SU-DHL-6 (cell line): ENCODE measurements around the gene NME4.

Experiments
- H2AFZ ChIP-seq: fragments of 200-600 bp; sonication (generic); 2 replicates; pipeline ENCODE4 v1.6.1; 2014; ENCODE audit warnings: low read depth, mild to moderate bottlenecking, moderate library complexity, mixed read lengths, antibody characterized with exemption, low read length; ENCODE audit not compliant: severe bottlenecking
- H3F3A ChIP-seq: fragments of 200-600 bp; shearing (Covaris generic); 2 replicates; pipeline ENCODE4 v1.6.0; 2016; ENCODE audit warnings: antibody characterized with exemption, mild to moderate bottlenecking; ENCODE audit not compliant: insufficient read depth
- H3K27ac ChIP-seq: fragments of 200-600 bp; sonication (generic); 2 replicates; pipeline ENCODE4 v1.5.1; 2016; ENCODE audit warnings: low read depth, mild to moderate bottlenecking, low read length, moderate library complexity, mixed read lengths
- H3K27me3 ChIP-seq: fragments of 200-600 bp; sonication (generic), shearing (Covaris generic); 2 replicates; pipeline ENCODE4 v1.6.0; 2014; ENCODE audit warnings: mild to moderate bottlenecking, low read length
- H3K36me3 ChIP-seq: fragments of 200-600 bp; sonication (generic); 2 replicates; pipeline ENCODE4 v1.6.1; 2014; ENCODE audit warnings: mild to moderate bottlenecking, low read length, mixed read lengths
- H3K4me2 ChIP-seq: fragments of 300-600, 200-600 bp; shearing (Covaris generic), sonication (generic); 2 replicates; pipeline ENCODE4 v1.6.0; 2014; ENCODE audit warnings: low read length, low read depth, mild to moderate bottlenecking; ENCODE audit not compliant: poor library complexity, severe bottlenecking
- H3K4me3 ChIP-seq: fragments of 200-600 bp; sonication (generic); 2 replicates; pipeline ENCODE4 v1.5.1; 2014; ENCODE audit warnings: antibody characterized with exemption, low read length, mild to moderate bottlenecking, mixed read lengths; ENCODE audit not compliant: insufficient read depth, poor library complexity, severe bottlenecking
- H3K79me2 ChIP-seq: fragments of 200-600 bp; sonication (generic); 2 replicates; pipeline ENCODE4 v1.6.1; 2014; ENCODE audit warnings: mild to moderate bottlenecking, low read length, moderate library complexity; ENCODE audit not compliant: insufficient read depth
- H3K9ac ChIP-seq: fragments of 200-600 bp; sonication (generic); 2 replicates; pipeline ENCODE4 v1.7.0; 2014; ENCODE audit warnings: mild to moderate bottlenecking, low read length
- H3K9me2 ChIP-seq: fragments of 200-600 bp; sonication (generic); replicated peaks from 2 replicates; pipeline ENCODE4 v1.6.1; 2014; ENCODE audit warnings: low read length; ENCODE audit not compliant: insufficient read depth
- H3K9me3 ChIP-seq: fragments of 200-600 bp; sonication (generic); 2 replicates; pipeline ENCODE4 v1.6.1; 2014; ENCODE audit warnings: low read length, mixed read lengths; ENCODE audit not compliant: insufficient read depth
- H4K20me1 ChIP-seq: fragments of 200-600 bp; sonication (generic); 2 replicates; pipeline ENCODE4 v1.6.1; 2014; ENCODE audit warnings: low read depth, mild to moderate bottlenecking, antibody characterized with exemption, low read length, moderate library complexity, mixed read lengths
- CTCF ChIP-seq: fragments of 200-600 bp; sonication (generic); IDR thresholded peaks from one replicate; pipeline ENCODE4 v1.5.1; 2017; ENCODE audit warnings: antibody characterized with exemption, mild to moderate bottlenecking, low read length, moderate library complexity; ENCODE audit not compliant: insufficient read depth, poor library complexity, severe bottlenecking
- EZH2phosphoT487 ChIP-seq: fragments of 200-600 bp; sonication (generic), shearing (Covaris generic); conservative IDR thresholded peaks from 2 replicates; pipeline ENCODE4 v1.6.1; 2018; ENCODE audit warnings: mild to moderate bottlenecking, antibody characterized with exemption, low read length, moderate library complexity, mixed read lengths

Gene NME4

GRCh38 chr16:398561-399339 is 1.8 kb downstream of the NME4 start:
- Histone ChIP-seq H3K9me2 (no peaks in the 10 kb centered on the region), H3K4me2 (no peak overlapping the region), H2AFZ (no peak overlapping the region), H3K9ac (no peak overlapping the region), H3K27ac (no peak overlapping the region), H4K20me1 (no peaks in the 10 kb centered on the region), H3K27me3 (no peaks in the 10 kb centered on the region), H3F3A (peaks cover 13% of the 10 kb centered on the region), H3K9me3 (no peaks in the 10 kb centered on the region), H3K36me3 (no peaks in the 10 kb centered on the region), H3K4me3 (no peak overlapping the region), H3K79me2 (no peaks in the 10 kb centered on the region)
- TF ChIP-seq CTCF = no peak
- TF ChIP-seq EZH2phosphoT487 = no peak

- TF ChIP-seq CTCF (no peak), EZH2phosphoT487 (no peak)
- H3K79me2 ChIP-seq = no peaks in the 10 kb centered on the region
- H4K20me1 ChIP-seq = no peaks in the 10 kb centered on the region
- no peak overlapping the region for H3K4me3 ChIP-seq
- H2AFZ ChIP-seq = no peak overlapping the region
- H3K27ac ChIP-seq = no peak overlapping the region
- peaks cover 13% of the 10 kb centered on the region for H3F3A ChIP-seq
- no peaks in the 10 kb centered on the region for H3K9me2 ChIP-seq
- H3K9me3 ChIP-seq = no peaks in the 10 kb centered on the region
- no peak overlapping the region for H3K9ac ChIP-seq
- no peaks in the 10 kb centered on the region for H3K36me3 ChIP-seq
- no peak overlapping the region for H3K4me2 ChIP-seq
- H3K27me3 ChIP-seq = no peaks in the 10 kb centered on the region
Measured at GRCh38 chr16:399340-400019, 2.5 kb downstream of the NME4 start.

GRCh38 chr16:400061-400591 is 3.1 kb downstream of the NME4 start:
- Histone ChIP-seq H3K27ac (no peak overlapping the region), H3K27me3 (no peaks in the 10 kb centered on the region)

More at GRCh38 chr16:400061-400591, 3.1 kb downstream of the NME4 start:
- Histone ChIP-seq H3K4me3 (peak overlapping the region; percentile 87), H4K20me1 (no peaks in the 10 kb centered on the region), H3K79me2 (no peaks in the 10 kb centered on the region), H3K36me3 (no peaks in the 10 kb centered on the region), H2AFZ (no peak overlapping the region), H3K9me3 (no peaks in the 10 kb centered on the region), H3F3A (peaks cover 13% of the 10 kb centered on the region), H3K9me2 (no peaks in the 10 kb centered on the region), H3K9ac (peak overlapping the region; percentile 88), H3K4me2 (peak overlapping the region; percentile 69)
- TF ChIP-seq CTCF (no peak), EZH2phosphoT487 (no peak)
